Measurements from ENCODE around the gene CUX1. TPM values are rescaled to one million over a fixed set of nuclear protein-coding genes. Genes with fewer than 3 reads are reported as not detected.

The CUX1 gene
- total RNA-seq, 4 donors from 2014 or later, result 93.8 to 156 (median 112) TPM

DNA sequence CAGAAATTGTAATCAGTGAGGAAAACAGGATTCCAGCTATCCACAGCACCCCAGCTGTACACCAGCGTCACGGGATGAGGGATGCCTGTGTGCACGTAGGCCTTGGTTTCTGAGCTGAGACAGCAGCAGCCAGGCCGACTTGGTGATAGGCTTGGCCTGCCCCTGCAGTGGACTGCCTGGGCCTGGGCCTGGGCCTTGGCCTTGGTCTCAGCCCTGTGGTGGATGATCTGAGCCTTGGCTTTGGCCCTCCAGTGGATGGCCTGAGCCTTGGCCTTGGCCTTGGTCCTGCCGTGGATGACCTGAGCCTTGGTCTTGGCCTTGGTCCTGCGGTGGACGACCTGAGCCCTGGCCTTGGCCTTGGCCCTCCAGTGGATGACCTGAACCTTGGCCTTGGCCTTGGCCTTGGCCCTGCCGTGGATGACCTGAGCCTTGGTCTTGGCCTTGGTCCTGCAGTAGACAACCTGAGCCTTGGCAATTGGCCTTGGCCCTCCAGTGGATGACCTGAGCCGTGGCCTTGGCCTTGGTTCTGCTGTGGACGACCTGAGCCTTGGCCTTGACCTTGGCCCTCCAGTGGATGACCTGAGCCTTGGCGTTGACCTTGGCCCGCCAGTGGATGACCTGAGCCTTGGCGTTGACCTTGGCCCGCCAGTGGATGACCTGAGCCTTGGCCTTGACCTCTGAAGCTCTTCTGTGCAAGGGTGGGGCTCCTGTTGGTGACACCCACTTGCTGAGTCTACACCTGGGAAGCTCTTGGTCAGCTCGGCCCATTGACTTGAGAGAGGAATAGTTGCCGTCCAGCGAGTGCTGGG, 93.8 kb downstream of the CUX1 start:
- WGBS, 2 donors, result 78 to 84% methylated on average over 4 to 9 of the region's 17 CpGs
- Histone ChIP-seq H3K4me3 (replicated peaks in 1 of 3) (no peak overlapping the region), H3K27ac (peak overlapping the region; percentile 62 to 80 (median 73)), H3K36me3 (peaks cover 0 to under 1% of the 10 kb centered on the region in 2 donors), H3K4me1 (peaks cover 23 to 34% of the 10 kb centered on the region in 2 donors), H3K9me3 (no peaks in the 10 kb centered on the region), H3K27me3 (no peaks in the 10 kb centered on the region)
- no peak for TF ChIP-seq POLR2A (IDR thresholded peaks at IDR 0.05)
- TF ChIP-seq, protein P1, sequence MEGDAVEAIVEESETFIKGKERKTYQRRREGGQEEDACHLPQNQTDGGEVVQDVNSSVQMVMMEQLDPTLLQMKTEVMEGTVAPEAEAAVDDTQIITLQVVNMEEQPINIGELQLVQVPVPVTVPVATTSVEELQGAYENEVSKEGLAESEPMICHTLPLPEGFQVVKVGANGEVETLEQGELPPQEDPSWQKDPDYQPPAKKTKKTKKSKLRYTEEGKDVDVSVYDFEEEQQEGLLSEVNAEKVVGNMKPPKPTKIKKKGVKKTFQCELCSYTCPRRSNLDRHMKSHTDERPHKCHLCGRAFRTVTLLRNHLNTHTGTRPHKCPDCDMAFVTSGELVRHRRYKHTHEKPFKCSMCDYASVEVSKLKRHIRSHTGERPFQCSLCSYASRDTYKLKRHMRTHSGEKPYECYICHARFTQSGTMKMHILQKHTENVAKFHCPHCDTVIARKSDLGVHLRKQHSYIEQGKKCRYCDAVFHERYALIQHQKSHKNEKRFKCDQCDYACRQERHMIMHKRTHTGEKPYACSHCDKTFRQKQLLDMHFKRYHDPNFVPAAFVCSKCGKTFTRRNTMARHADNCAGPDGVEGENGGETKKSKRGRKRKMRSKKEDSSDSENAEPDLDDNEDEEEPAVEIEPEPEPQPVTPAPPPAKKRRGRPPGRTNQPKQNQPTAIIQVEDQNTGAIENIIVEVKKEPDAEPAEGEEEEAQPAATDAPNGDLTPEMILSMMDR (IDR thresholded peaks at IDR 0.05), result no peak
- intact Hi-C loops (cut with DNase I), result no loop called here
- DNase-seq, result no peak

DNA sequence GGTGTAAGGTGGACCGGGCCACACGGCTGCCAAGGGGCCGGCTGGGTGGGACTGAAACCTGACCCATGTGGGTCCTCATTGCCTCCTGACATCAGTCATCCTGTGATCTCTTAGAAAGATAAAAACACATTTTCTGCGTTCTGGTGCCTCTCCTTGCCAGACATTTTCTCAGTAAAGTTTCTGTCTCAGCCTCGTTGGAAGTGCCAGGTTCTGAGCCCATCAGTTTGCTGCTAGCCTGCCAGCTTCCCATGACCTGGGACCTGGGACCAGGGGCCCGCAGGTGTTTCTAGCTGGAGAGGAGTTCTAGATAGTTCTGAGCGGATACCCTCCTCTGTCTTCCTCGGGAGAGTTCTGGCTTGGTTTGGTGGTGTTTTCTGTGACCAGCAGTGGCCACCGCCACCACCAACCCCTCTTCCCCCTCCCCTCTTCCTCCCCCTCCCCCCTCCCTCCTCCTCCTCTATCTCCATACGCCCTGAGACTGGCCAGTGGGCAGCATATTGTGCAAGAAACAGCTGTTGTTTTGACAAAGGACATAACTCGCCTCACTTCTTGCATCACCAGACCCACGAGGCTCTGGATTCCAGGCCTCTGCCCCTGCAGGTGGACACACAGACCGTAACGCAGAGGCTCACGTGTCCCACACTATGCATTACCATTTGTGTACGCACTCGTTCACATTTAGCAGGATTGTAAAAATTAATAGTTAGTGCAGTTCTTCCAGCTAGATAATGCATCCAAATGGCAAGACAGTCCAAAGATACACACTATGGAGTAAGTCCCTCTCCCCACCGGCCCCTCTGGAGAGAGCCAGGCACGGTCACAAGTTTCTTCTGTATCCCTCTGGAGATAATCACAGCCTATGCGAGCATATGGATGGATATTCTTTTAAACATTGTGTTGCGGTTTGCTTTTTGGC, 94.6 kb downstream of the CUX1 start:
- TF ChIP-seq POLR2A (IDR thresholded peaks at IDR 0.05), result no peak
- TF ChIP-seq, protein P1 (IDR thresholded peaks at IDR 0.05), result peak in 4 of 6 experiments; percentile 14 to 41 (median 26)
- Histone ChIP-seq H3K27ac (peak overlapping the region; percentile 73 to 83 (median 80)), H3K4me3 (replicated peaks in 1 of 3) (no peak overlapping the region), H3K36me3 (peaks cover 0 to 4% of the 10 kb centered on the region in 2 donors), H3K27me3 (no peaks in the 10 kb centered on the region), H3K9me3 (no peaks in the 10 kb centered on the region), H3K4me1 (peaks cover 23 to 34% of the 10 kb centered on the region in 2 donors)
- 50 to 62% methylated on average over 18 to 20 of the region's 21 CpGs for WGBS, 2 donors
- peak; percentile 89 for DNase-seq
- intact Hi-C loops (cut with DNase I), result no loop called here

- TF ChIP-seq POLR2A (IDR thresholded peaks at IDR 0.05), result no peak
- TF ChIP-seq, protein P1 (IDR thresholded peaks at IDR 0.05), result no peak
- intact Hi-C loops (cut with DNase I), result no loop called here
- H3K9me3 ChIP-seq, result no peaks in the 10 kb centered on the region
- H3K4me1 ChIP-seq, result peaks cover 23 to 34% of the 10 kb centered on the region in 2 donors
- 86 to 91% methylated on average over 12 of the region's 12 CpGs for WGBS, 2 donors
- no peak overlapping the region for H3K4me3 ChIP-seq (replicated peaks in 1 of 3)
- H3K27me3 ChIP-seq, result no peaks in the 10 kb centered on the region
- peak overlapping the region; percentile 73 to 83 (median 80) for H3K27ac ChIP-seq
- no peak for DNase-seq
- H3K36me3 ChIP-seq, result peaks cover 0 to 4% of the 10 kb centered on the region in 2 donors
These were observed 95.3 kb downstream of the CUX1 start for GRCh38 chr7:101912716-101913110.

- Histone ChIP-seq H3K36me3 (peaks cover 0 to 4% of the 10 kb centered on the region in 2 donors), H3K4me3 (replicated peaks in 1 of 3) (no peak overlapping the region), H3K9me3 (no peaks in the 10 kb centered on the region), H3K27ac (peak overlapping the region in 2 of 3 donors; percentile 22 to 73), H3K27me3 (no peaks in the 10 kb centered on the region), H3K4me1 (peaks cover 23 to 34% of the 10 kb centered on the region in 2 donors)
- TF ChIP-seq POLR2A (IDR thresholded peaks at IDR 0.05), result no peak
- TF ChIP-seq, protein P1 (IDR thresholded peaks at IDR 0.05), result no peak
- no peak for DNase-seq
- WGBS, 2 donors, result 83 to 86% methylated on average over 20 to 21 of the region's 24 CpGs
- intact Hi-C loops (cut with DNase I), result no loop called here
These were observed 95.9 kb downstream of the CUX1 start for GRCh38 chr7:101913247-101913721.
